ENCODE measurements around the gene ATF3. TPM values are rescaled to one million over a fixed set of nuclear protein-coding genes. Genes with fewer than 3 reads are reported as not detected.
"Not testable (repeated sequence)": the region's sequence is repeated elsewhere in the genome, so short reads cannot be mapped to it uniquely, and the experiment has no call there.

ATF3 gene
- total RNA-seq, 3 donors from 2014 or later = 14.8 to 27.2 (median 16.8) TPM

- peaks cover 27% of the 10 kb centered on the region for H3K4me1 Mint-ChIP-seq (ENCODE audit: low read depth)
- ATAC-seq (no peak), DNase-seq (no peak)
- H3K36me3 Mint-ChIP-seq (ENCODE audit: insufficient read depth) = no peaks in the 10 kb centered on the region
- peaks cover 9% of the 10 kb centered on the region for H3K9me3 Mint-ChIP-seq
- peaks cover 13% of the 10 kb centered on the region for H3K27me3 Mint-ChIP-seq (ENCODE audit: low read depth)
- H3K4me3 Mint-ChIP-seq = no peak overlapping the region
Measured at GRCh38 chr1:212638492-212639151, 30.1 kb downstream of the ATF3 start.

- Mint-ChIP-seq H3K4me1 (ENCODE audit: low read depth) (peaks cover 27% of the 10 kb centered on the region), H3K27me3 (ENCODE audit: low read depth) (peaks cover 13% of the 10 kb centered on the region)
- not testable (repeated sequence) for H3K36me3 Mint-ChIP-seq (ENCODE audit: insufficient read depth); H3K4me3 Mint-ChIP-seq; H3K9me3 Mint-ChIP-seq; ATAC-seq; DNase-seq
Measured at GRCh38 chr1:212639524-212639923, 31.0 kb downstream of the ATF3 start.

GRCh38 chr1:212640223-212640878 lies 31.8 kb downstream of the ATF3 start:
- H3K27me3 Mint-ChIP-seq (ENCODE audit: low read depth) = peaks cover 13% of the 10 kb centered on the region
- DNase-seq (no peak), ATAC-seq (no peak)
- H3K4me1 Mint-ChIP-seq (ENCODE audit: low read depth) = peaks cover 21% of the 10 kb centered on the region
- peaks cover 6% of the 10 kb centered on the region for H3K9me3 Mint-ChIP-seq
- H3K36me3 Mint-ChIP-seq (ENCODE audit: insufficient read depth) = no peaks in the 10 kb centered on the region
- H3K4me3 Mint-ChIP-seq = no peak overlapping the region

- ATAC-seq (no peak), DNase-seq (no peak)
- H3K36me3 Mint-ChIP-seq (ENCODE audit: insufficient read depth) = no peaks in the 10 kb centered on the region
- peaks cover 6% of the 10 kb centered on the region for H3K4me1 Mint-ChIP-seq (ENCODE audit: low read depth)
- H3K4me3 Mint-ChIP-seq = no peak overlapping the region
- H3K27me3 Mint-ChIP-seq (ENCODE audit: low read depth) = peaks cover 13% of the 10 kb centered on the region
- H3K9me3 Mint-ChIP-seq = peaks cover 6% of the 10 kb centered on the region
Measured at GRCh38 chr1:212641956-212642355, 33.4 kb downstream of the ATF3 start.

- ATAC-seq = no peak
- peaks cover 7% of the 10 kb centered on the region for H3K27me3 Mint-ChIP-seq (ENCODE audit: low read depth)
- no peaks in the 10 kb centered on the region for H3K36me3 Mint-ChIP-seq (ENCODE audit: insufficient read depth)
- H3K4me1 Mint-ChIP-seq (ENCODE audit: low read depth) = no peaks in the 10 kb centered on the region
- peaks cover 6% of the 10 kb centered on the region for H3K9me3 Mint-ChIP-seq
- DNase-seq = no peak
- no peak overlapping the region for H3K4me3 Mint-ChIP-seq
Measured at GRCh38 chr1:212643877-212644276, 35.3 kb downstream of the ATF3 start.

GRCh38 chr1:212644866-212645545 lies 36.4 kb downstream of the ATF3 start:
- Mint-ChIP-seq H3K4me1 (ENCODE audit: low read depth) (no peaks in the 10 kb centered on the region), H3K9me3 (peaks cover 6% of the 10 kb centered on the region), H3K36me3 (ENCODE audit: insufficient read depth) (no peaks in the 10 kb centered on the region), H3K27me3 (ENCODE audit: low read depth) (peaks cover 4% of the 10 kb centered on the region), H3K4me3 (no peak overlapping the region)
- no peak for ATAC-seq
- no peak for DNase-seq

- Mint-ChIP-seq H3K9me3 (peaks cover 2% of the 10 kb centered on the region), H3K4me1 (ENCODE audit: low read depth) (no peaks in the 10 kb centered on the region), H3K27me3 (ENCODE audit: low read depth) (no peaks in the 10 kb centered on the region), H3K4me3 (no peak overlapping the region), H3K36me3 (ENCODE audit: insufficient read depth) (no peaks in the 10 kb centered on the region)
- ATAC-seq (no peak), DNase-seq (no peak)
Measured at GRCh38 chr1:212645546-212646543, 37.3 kb downstream of the ATF3 start.

- no peak overlapping the region for H3K4me3 Mint-ChIP-seq
- H3K36me3 Mint-ChIP-seq (ENCODE audit: insufficient read depth) = no peaks in the 10 kb centered on the region
Measured at GRCh38 chr1:212646588-212646987, 38.0 kb downstream of the ATF3 start.

GRCh38 chr1:212647004-212647403 lies 38.4 kb downstream of the ATF3 start:
- no peaks in the 10 kb centered on the region for H3K9me3 Mint-ChIP-seq
- H3K4me1 Mint-ChIP-seq (ENCODE audit: low read depth) = no peaks in the 10 kb centered on the region
- no peaks in the 10 kb centered on the region for H3K36me3 Mint-ChIP-seq (ENCODE audit: insufficient read depth)
- no peak overlapping the region for H3K4me3 Mint-ChIP-seq
- ATAC-seq (no peak), DNase-seq (no peak)
- no peaks in the 10 kb centered on the region for H3K27me3 Mint-ChIP-seq (ENCODE audit: low read depth)

More at GRCh38 chr1:212646588-212646987, 38.0 kb downstream of the ATF3 start:
- ATAC-seq = no peak
- Mint-ChIP-seq H3K9me3 (no peaks in the 10 kb centered on the region), H3K27me3 (ENCODE audit: low read depth) (no peaks in the 10 kb centered on the region), H3K4me1 (ENCODE audit: low read depth) (no peaks in the 10 kb centered on the region)
- no peak for DNase-seq

- Mint-ChIP-seq H3K4me1 (ENCODE audit: low read depth) (no peaks in the 10 kb centered on the region), H3K27me3 (ENCODE audit: low read depth) (no peaks in the 10 kb centered on the region), H3K4me3 (no peak overlapping the region), H3K9me3 (no peaks in the 10 kb centered on the region), H3K36me3 (ENCODE audit: insufficient read depth) (no peaks in the 10 kb centered on the region)
- no peak for ATAC-seq
- no peak for DNase-seq
Measured at GRCh38 chr1:212648431-212648830, 39.9 kb downstream of the ATF3 start.

- peaks cover 4% of the 10 kb centered on the region for H3K27me3 Mint-ChIP-seq (ENCODE audit: low read depth)
- H3K4me3 Mint-ChIP-seq = no peak overlapping the region
- no peaks in the 10 kb centered on the region for H3K4me1 Mint-ChIP-seq (ENCODE audit: low read depth)
- H3K36me3 Mint-ChIP-seq (ENCODE audit: insufficient read depth) = no peaks in the 10 kb centered on the region
- no peaks in the 10 kb centered on the region for H3K9me3 Mint-ChIP-seq
- no peak for DNase-seq
- no peak for ATAC-seq
Measured at GRCh38 chr1:212649020-212649419, 40.5 kb downstream of the ATF3 start.

GRCh38 chr1:212650228-212650627 lies 41.7 kb downstream of the ATF3 start:
- ATAC-seq = no peak
- Mint-ChIP-seq H3K4me3 (no peak overlapping the region), H3K27me3 (ENCODE audit: low read depth) (peaks cover 11% of the 10 kb centered on the region), H3K9me3 (no peaks in the 10 kb centered on the region), H3K36me3 (ENCODE audit: insufficient read depth) (no peaks in the 10 kb centered on the region), H3K4me1 (ENCODE audit: low read depth) (no peaks in the 10 kb centered on the region)
- DNase-seq = no peak

GRCh38 chr1:212651521-212651920 lies 43.0 kb downstream of the ATF3 start:
- Mint-ChIP-seq H3K36me3 (ENCODE audit: insufficient read depth) (no peaks in the 10 kb centered on the region), H3K4me3 (no peak overlapping the region), H3K9me3 (no peaks in the 10 kb centered on the region), H3K27me3 (ENCODE audit: low read depth) (peaks cover 11% of the 10 kb centered on the region), H3K4me1 (ENCODE audit: low read depth) (no peaks in the 10 kb centered on the region)
- DNase-seq (no peak), ATAC-seq (no peak)

GRCh38 chr1:212651977-212652376 lies 43.4 kb downstream of the ATF3 start:
- DNase-seq = no peak
- Mint-ChIP-seq H3K4me3 (no peak overlapping the region), H3K9me3 (no peaks in the 10 kb centered on the region), H3K27me3 (ENCODE audit: low read depth) (peaks cover 11% of the 10 kb centered on the region), H3K36me3 (ENCODE audit: insufficient read depth) (no peaks in the 10 kb centered on the region), H3K4me1 (ENCODE audit: low read depth) (no peaks in the 10 kb centered on the region)
- ATAC-seq = no peak
